Transverse colon (tissue), 4 donors: ENCODE results near the gene TAGAP. TPM values are rescaled to one million over a fixed set of nuclear protein-coding genes. Genes with fewer than 3 reads are reported as not detected.

Experiments
- DNase-seq: peaks from one replicate; pipeline ENCODE4 v3.0.0-alpha.2; 2019
- H3K27ac ChIP-seq, 4 donors: fragments of 200-600 bp; sonication (generic); 2 replicates each; pipeline ENCODE4 v1.5.1; 2016 to 2018; ENCODE audit warnings: inconsistent platforms in 4 of 4
- H3K27me3 ChIP-seq: fragments of 200-600 bp; sonication (generic); 2 replicates; pipeline ENCODE4 v1.5.1; 2017; ENCODE audit warnings: inconsistent platforms
- H3K36me3 ChIP-seq, 4 donors: fragments of 200-600 bp; sonication (generic); 2 replicates each; pipeline ENCODE4 v1.5.1; 2017 to 2019; ENCODE audit warnings: inconsistent platforms in 4 of 4
- H3K4me1 ChIP-seq, 4 donors: fragments of 200-600 bp; sonication (generic); 2 replicates each; pipeline ENCODE4 v1.5.1; 2017 to 2020; ENCODE audit warnings: inconsistent platforms in 4 of 4
- H3K4me3 ChIP-seq, 4 donors: fragments of 200-600 bp; sonication (generic); 1 replicate in 1 of 4; 2 replicates in 3 of 4; pipeline versions ENCODE4 v1.5.1 to v1.6.1; 2017 to 2019; ENCODE audit warnings: inconsistent platforms in 4 of 4
- H3K9me3 ChIP-seq, 2 donors: fragments of 200-600 bp; sonication (generic); 2 replicates each; pipeline ENCODE4 v1.5.1; 2017 to 2019; ENCODE audit warnings: inconsistent platforms in 2 of 2
- EP300 ChIP-seq: sonication (generic); formaldehyde crosslinking; IDR thresholded peaks from one replicate; pipeline ENCODE4 v1.6.1; 2017; ENCODE audit warnings: antibody characterized with exemption, low read depth
- POLR2A ChIP-seq: fragments of 450-650 bp; IDR thresholded peaks from one replicate; pipeline ENCODE4 v1.6.1; 2016; ENCODE audit warnings: antibody characterized with exemption, mild to moderate bottlenecking, moderate library complexity
- POLR2AphosphoS5 ChIP-seq, 3 donors: sonication (generic); formaldehyde crosslinking; IDR thresholded peaks; one replicate each; pipeline ENCODE4 v1.6.1; 2016; ENCODE audit warnings: antibody characterized with exemption in 3 of 3
- WGBS, 2 donors: methylation state at CpG; one replicate each; pipeline ENCODE4 v1.1.5; 2018; ENCODE audit warnings: low coverage in 1 of 2; 5-methylcytosine and 5-hydroxymethylcytosine counted together
- in situ Hi-C, 4 donors: fragments of 200-750 bp; cut with MboI; loops; one replicate each; pipeline versions ENCODE4 v1.15.0 to v1.15.1; 2017; ENCODE audit warnings: low sequenced_read_pairs in 3 of 4, low pct_ligation_motif_present in 1 of 4, low pct_unique_long_range_greater_than_20kb in 1 of 4
- intact Hi-C: fragments of 100-400 bp; cut with DNase I; formaldehyde crosslinking; loops from one replicate; pipeline ENCODE4 v1.15.1; 2023; ENCODE audit warnings: low total_unique reads
- total RNA-seq, 4 donors: library from RNA; depleted of rRNA; stranded (reverse); fragments of >200 nt; gene quantifications; one replicate each; pipeline ENCODE4 v1.1.0, GENCODE V29; 2016
- TF ChIP-seq, protein P1 (sequence below), 5 experiments: fragments of 200-600 bp in 3 of 5; fragments of 450-650 bp in 2 of 5; sonication (generic) in 3 of 5; IDR thresholded peaks; 1 replicate in 2 of 5; 2 replicates in 3 of 5; pipeline ENCODE4 v1.5.1; 2016 to 2017; ENCODE audit warnings: antibody characterized with exemption in 5 of 5, inconsistent platforms in 3 of 5, mild to moderate bottlenecking in 2 of 5, moderate library complexity in 1 of 5

Gene TAGAP
- total RNA-seq, 4 donors from 2014 or later = 5.1 to 10.3 (median 8.9) TPM

DNA sequence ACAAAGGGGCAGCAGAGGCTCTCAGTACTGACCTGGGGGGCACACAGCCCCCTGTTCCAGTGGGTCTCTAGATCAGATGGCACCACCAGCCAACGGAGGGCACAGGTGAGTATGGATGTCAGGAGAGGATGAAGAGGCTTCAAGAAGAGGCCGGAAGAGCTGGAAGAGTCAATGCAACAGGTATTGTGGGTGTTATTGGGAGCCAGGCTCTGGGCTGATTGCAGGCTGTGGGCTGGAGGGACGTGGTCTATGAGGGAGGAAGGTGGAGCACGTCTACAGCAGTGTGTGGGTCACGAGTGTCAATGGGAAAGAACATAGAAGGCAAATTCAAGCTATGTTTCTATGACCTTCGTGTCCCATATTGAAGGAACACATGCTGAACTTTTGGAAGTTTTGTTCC is 18.8 kb upstream of the TAGAP start:
- TF ChIP-seq POLR2AphosphoS5 (IDR thresholded peaks at IDR 0.05) = no peak
- peak overlapping the region; percentile 27 to 73 (median 41) for H3K27ac ChIP-seq
- no peaks in the 10 kb centered on the region for H3K27me3 ChIP-seq
- H3K9me3 ChIP-seq = no peaks in the 10 kb centered on the region
- intact Hi-C loops (no loop called here), in situ Hi-C loops (no loop called here)
- WGBS, 2 donors = 71 to 75% methylated on average over 3 to 6 of the region's 6 CpGs
- H3K4me3 ChIP-seq = no peak overlapping the region
- peaks cover 0 to 14% (median 0%) of the 10 kb centered on the region in 4 donors for H3K4me1 ChIP-seq
- DNase-seq = no peak
- H3K36me3 ChIP-seq = no peaks in the 10 kb centered on the region

DNA sequence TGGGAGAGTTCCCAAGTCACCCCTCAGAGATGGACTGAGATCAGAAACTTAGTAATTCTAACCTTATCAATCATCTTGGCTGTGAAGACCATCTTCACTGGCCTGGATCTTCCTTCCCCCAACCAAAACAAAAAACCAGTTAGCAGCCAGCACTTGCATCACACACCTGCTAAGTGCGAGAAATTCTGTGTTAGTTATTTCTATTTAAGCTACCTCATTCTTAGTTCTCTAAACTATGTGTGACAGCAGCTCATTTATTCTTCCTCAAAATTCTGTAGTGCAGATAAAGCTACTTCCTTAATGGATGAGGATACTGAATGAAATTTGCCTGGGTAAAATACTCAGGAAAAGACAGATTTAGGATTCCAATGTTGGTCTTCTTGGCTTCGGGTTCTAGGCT is 18.2 kb upstream of the TAGAP start:
- intact Hi-C loops = no loop called here

GRCh38 chr6:159062564-159062945 is 17.8 kb upstream of the TAGAP start:
- intact Hi-C loops = no loop called here
- Histone ChIP-seq H3K9me3 (no peaks in the 10 kb centered on the region), H3K4me1 (peaks cover 0 to 14% (median 0%) of the 10 kb centered on the region in 4 donors), H3K36me3 (no peaks in the 10 kb centered on the region), H3K4me3 (no peak overlapping the region), H3K27ac (peak overlapping the region; percentile 27 to 73 (median 41)), H3K27me3 (no peaks in the 10 kb centered on the region)
- TF ChIP-seq EP300 (no peak), POLR2A (no peak), POLR2AphosphoS5 (IDR thresholded peaks at IDR 0.05) (no peak)
- TF ChIP-seq, protein P1, sequence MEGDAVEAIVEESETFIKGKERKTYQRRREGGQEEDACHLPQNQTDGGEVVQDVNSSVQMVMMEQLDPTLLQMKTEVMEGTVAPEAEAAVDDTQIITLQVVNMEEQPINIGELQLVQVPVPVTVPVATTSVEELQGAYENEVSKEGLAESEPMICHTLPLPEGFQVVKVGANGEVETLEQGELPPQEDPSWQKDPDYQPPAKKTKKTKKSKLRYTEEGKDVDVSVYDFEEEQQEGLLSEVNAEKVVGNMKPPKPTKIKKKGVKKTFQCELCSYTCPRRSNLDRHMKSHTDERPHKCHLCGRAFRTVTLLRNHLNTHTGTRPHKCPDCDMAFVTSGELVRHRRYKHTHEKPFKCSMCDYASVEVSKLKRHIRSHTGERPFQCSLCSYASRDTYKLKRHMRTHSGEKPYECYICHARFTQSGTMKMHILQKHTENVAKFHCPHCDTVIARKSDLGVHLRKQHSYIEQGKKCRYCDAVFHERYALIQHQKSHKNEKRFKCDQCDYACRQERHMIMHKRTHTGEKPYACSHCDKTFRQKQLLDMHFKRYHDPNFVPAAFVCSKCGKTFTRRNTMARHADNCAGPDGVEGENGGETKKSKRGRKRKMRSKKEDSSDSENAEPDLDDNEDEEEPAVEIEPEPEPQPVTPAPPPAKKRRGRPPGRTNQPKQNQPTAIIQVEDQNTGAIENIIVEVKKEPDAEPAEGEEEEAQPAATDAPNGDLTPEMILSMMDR (IDR thresholded peaks at IDR 0.05) = no peak
- WGBS, 2 donors = 52 to 61% methylated on average over 3 of the region's 3 CpGs
- in situ Hi-C loops = no loop called here
- no peak for DNase-seq

More for the DNA sequence above, 18.2 kb upstream of the TAGAP start:
- Histone ChIP-seq H3K4me1 (peaks cover 0 to 14% (median 0%) of the 10 kb centered on the region in 4 donors), H3K4me3 (no peak overlapping the region), H3K27me3 (no peaks in the 10 kb centered on the region), H3K36me3 (no peaks in the 10 kb centered on the region), H3K27ac (peak overlapping the region; percentile 27 to 73 (median 41)), H3K9me3 (no peaks in the 10 kb centered on the region)
- WGBS, 2 donors = 67 to 87% methylated on average over 1 to 2 of the region's 2 CpGs
- in situ Hi-C loops = no loop called here
- DNase-seq = no peak
- no peak for TF ChIP-seq POLR2AphosphoS5 (IDR thresholded peaks at IDR 0.05)
- no peak for TF ChIP-seq POLR2A
- TF ChIP-seq, protein P1 (IDR thresholded peaks at IDR 0.05) = no peak
- TF ChIP-seq EP300 = no peak

DNA sequence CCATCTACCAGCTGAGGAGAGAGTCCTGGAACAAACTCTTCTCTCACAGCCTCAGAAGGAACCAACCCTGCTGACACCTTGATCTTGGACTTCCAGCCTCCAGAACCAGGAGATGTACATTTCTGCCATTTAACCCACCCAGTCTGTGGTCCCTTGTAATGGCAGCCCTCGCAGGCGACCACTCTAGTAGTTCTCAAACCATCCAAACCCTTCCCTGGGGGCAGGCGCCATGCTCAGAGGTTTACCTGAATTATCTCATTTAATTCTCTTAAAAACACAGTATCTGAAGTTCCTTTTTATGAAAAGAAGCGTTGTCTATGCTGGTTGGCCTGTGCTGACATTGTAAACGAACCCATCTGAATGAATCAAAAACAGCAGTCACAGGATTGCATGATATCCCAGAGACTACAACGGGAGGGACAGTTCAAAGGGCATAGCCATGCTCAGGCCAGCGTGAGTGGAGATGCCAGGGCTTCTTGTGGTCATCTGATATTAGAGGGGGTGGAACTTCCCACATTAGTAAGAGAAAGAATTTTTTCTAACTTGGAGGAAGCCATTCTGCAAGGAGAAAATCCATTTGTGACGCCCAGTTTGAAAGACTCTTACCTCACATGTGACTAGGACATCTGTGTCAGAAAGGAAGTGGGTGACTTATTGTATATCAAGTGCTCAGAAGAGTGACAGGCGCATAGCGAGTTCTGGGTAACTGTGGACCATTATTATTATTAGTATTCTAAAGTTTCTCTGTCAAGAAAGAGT is 17.2 kb upstream of the TAGAP start:
- Histone ChIP-seq H3K9me3 (no peaks in the 10 kb centered on the region), H3K4me1 (peaks cover 0 to 15% (median 0%) of the 10 kb centered on the region in 4 donors), H3K27ac (peak overlapping the region; percentile 27 to 73 (median 41)), H3K27me3 (no peaks in the 10 kb centered on the region), H3K36me3 (no peaks in the 10 kb centered on the region), H3K4me3 (no peak overlapping the region)
- no peak for DNase-seq
- TF ChIP-seq EP300 (no peak), POLR2A (peak; percentile 29)
- intact Hi-C loops = no loop called here
- in situ Hi-C loops = no loop called here
- WGBS, 2 donors = 58 to 68% methylated on average over 4 to 10 of the region's 10 CpGs

DNA sequence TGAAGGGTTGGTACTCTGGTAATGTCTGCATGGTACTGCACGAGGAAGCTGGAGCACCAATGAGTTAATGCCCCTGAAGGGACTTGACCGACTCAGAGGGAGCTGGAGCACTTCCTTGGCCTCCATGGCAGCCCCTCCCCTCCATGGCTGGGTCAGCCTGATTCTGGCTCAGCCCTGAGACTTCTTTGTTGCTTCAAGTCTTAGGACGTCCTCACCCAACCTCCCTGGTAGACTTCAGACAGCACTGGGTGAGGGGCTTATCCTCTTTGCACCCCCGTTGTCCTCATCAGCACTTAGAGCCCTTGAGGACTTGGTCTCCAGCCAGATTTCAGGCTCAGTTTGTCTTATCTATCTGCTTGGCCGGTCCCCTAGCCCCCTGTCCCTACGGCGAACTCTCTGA is 16.4 kb upstream of the TAGAP start:
- intact Hi-C loops (no loop called here), in situ Hi-C loops (no loop called here)
- Histone ChIP-seq H3K27me3 (no peaks in the 10 kb centered on the region), H3K4me1 (peaks cover 0 to 21% (median 0%) of the 10 kb centered on the region in 4 donors), H3K9me3 (no peaks in the 10 kb centered on the region), H3K36me3 (no peaks in the 10 kb centered on the region), H3K4me3 (no peak overlapping the region), H3K27ac (no peak overlapping the region)
- DNase-seq = no peak
- TF ChIP-seq EP300 (no peak), POLR2AphosphoS5 (IDR thresholded peaks at IDR 0.05) (no peak), POLR2A (no peak)
- TF ChIP-seq, protein P1 (IDR thresholded peaks at IDR 0.05) = no peak
- WGBS, 2 donors = 78 to 88% methylated on average over 3 to 7 of the region's 7 CpGs
